H9 (cell line): ENCODE data around the gene RASA3. TPM values are rescaled to one million over a fixed set of nuclear protein-coding genes. Genes with fewer than 3 reads are reported as not detected.

Experiments
- DNase-seq: peaks from one replicate; pipeline ENCODE4 v3.0.0-alpha.2; 2017
- H2AFZ ChIP-seq: one replicate; pipeline ENCODE4 v1.6.1; 2013; ENCODE audit warnings: mild to moderate bottlenecking, low read length, control low read depth, moderate library complexity
- H2AK5ac ChIP-seq: 2 replicates; pipeline ENCODE4 v1.6.1; 2013; ENCODE audit warnings: low read length, control low read depth, mixed read lengths; ENCODE audit not compliant: insufficient read length
- H2BK120ac ChIP-seq: one replicate; pipeline ENCODE4 v1.6.1; 2013; ENCODE audit warnings: low read depth, mild to moderate bottlenecking, low read length, control low read depth, inconsistent platforms; ENCODE audit not compliant: poor library complexity, severe bottlenecking
- H2BK12ac ChIP-seq: 2 replicates; pipeline ENCODE4 v1.6.1; 2013; ENCODE audit warnings: low read length, control low read depth, mixed read lengths, low read depth; ENCODE audit not compliant: insufficient read length
- H2BK15ac ChIP-seq: 2 replicates; pipeline ENCODE4 v1.6.1; 2013; ENCODE audit warnings: low read depth, low read length, control low read depth
- H2BK20ac ChIP-seq: one replicate; pipeline ENCODE4 v1.6.1; 2013; ENCODE audit warnings: low read depth, mild to moderate bottlenecking, low read length, control low read depth, inconsistent platforms; ENCODE audit not compliant: poor library complexity, severe bottlenecking
- H2BK5ac ChIP-seq: 2 replicates; pipeline ENCODE4 v1.6.1; 2013; ENCODE audit warnings: low read length, control low read depth, mixed read lengths; ENCODE audit not compliant: insufficient read length
- H3K14ac ChIP-seq: 2 replicates; pipeline ENCODE4 v1.6.1; 2013; ENCODE audit warnings: low read length, control low read depth; ENCODE audit not compliant: insufficient read depth
- H3K18ac ChIP-seq: 2 replicates; pipeline ENCODE4 v1.6.1; 2013; ENCODE audit warnings: low read depth, mild to moderate bottlenecking, mixed read lengths, low read length, control low read depth; ENCODE audit not compliant: insufficient read length
- H3K23ac ChIP-seq: 2 replicates; pipeline ENCODE4 v1.6.1; 2013; ENCODE audit warnings: low read length, control low read depth, mixed read lengths, low read depth; ENCODE audit not compliant: insufficient read length
- H3K23me2 ChIP-seq: 2 replicates; pipeline ENCODE4 v1.6.1; 2013; ENCODE audit warnings: low read depth, mild to moderate bottlenecking, mixed read lengths, low read length, control low read depth; ENCODE audit not compliant: insufficient read length, poor library complexity, severe bottlenecking
- H3K27ac ChIP-seq: 2 replicates; pipeline ENCODE4 v1.5.1; 2013; ENCODE audit warnings: low read length, control low read depth, mixed read lengths, low read depth; ENCODE audit not compliant: insufficient read length
- H3K27me3 ChIP-seq: 2 replicates; pipeline ENCODE4 v1.6.1; 2013; ENCODE audit warnings: low read length, control low read depth, inconsistent platforms; ENCODE audit not compliant: insufficient read depth
- H3K4ac ChIP-seq: 2 replicates; pipeline ENCODE4 v1.6.1; 2013; ENCODE audit warnings: low read depth, mild to moderate bottlenecking, control low read depth, inconsistent platforms, low read length, moderate library complexity
- H3K4me1 ChIP-seq: 2 replicates; pipeline ENCODE4 v1.6.1; 2013; ENCODE audit warnings: low read length, control low read depth, inconsistent platforms; ENCODE audit not compliant: insufficient read depth
- H3K4me2 ChIP-seq: 2 replicates; pipeline ENCODE4 v1.6.1; 2013; ENCODE audit warnings: low read length, control low read depth, mixed read lengths; ENCODE audit not compliant: insufficient read length, insufficient read depth
- H3K56ac ChIP-seq: 2 replicates; pipeline ENCODE4 v1.6.1; 2013; ENCODE audit warnings: low read depth, mild to moderate bottlenecking, mixed read lengths, low read length, control low read depth; ENCODE audit not compliant: insufficient read length
- H3K79me1 ChIP-seq: 2 replicates; pipeline ENCODE4 v1.6.1; 2013; ENCODE audit warnings: low read depth, mild to moderate bottlenecking, moderate library complexity, low read length, control low read depth, inconsistent platforms; ENCODE audit not compliant: insufficient read depth, poor library complexity, severe bottlenecking
- H3K79me2 ChIP-seq: 2 replicates; pipeline ENCODE4 v1.6.1; 2013; ENCODE audit warnings: low read length, control low read depth, inconsistent platforms; ENCODE audit not compliant: insufficient read depth
- H3K9ac ChIP-seq: 2 replicates; pipeline ENCODE4 v1.6.1; 2013; ENCODE audit warnings: low read length, control low read depth, mixed read lengths; ENCODE audit not compliant: insufficient read length; ENCODE audit errors: extremely low read depth
- H3K9me3 ChIP-seq: one replicate; pipeline ENCODE4 v1.6.1; 2013; ENCODE audit warnings: low read depth, low read length, inconsistent platforms; ENCODE audit not compliant: control insufficient read depth
- H3T11ph ChIP-seq: one replicate; pipeline ENCODE4 v1.6.1; 2013; ENCODE audit warnings: mild to moderate bottlenecking, low read length, control low read depth, inconsistent platforms
- H4K20me1 ChIP-seq: one replicate; pipeline ENCODE4 v1.6.1; 2013; ENCODE audit not compliant: control insufficient read depth, insufficient read length, insufficient read depth
- H4K5ac ChIP-seq: 2 replicates; pipeline ENCODE4 v1.6.1; 2013; ENCODE audit warnings: low read depth, mild to moderate bottlenecking, mixed read lengths, low read length, control low read depth; ENCODE audit not compliant: insufficient read length
- H4K8ac ChIP-seq: replicated peaks from 2 replicates; pipeline ENCODE4 v1.6.1; 2013; ENCODE audit warnings: low read length, control low read depth, mixed read lengths, low read depth; ENCODE audit not compliant: insufficient read length
- H4K91ac ChIP-seq: 2 replicates; pipeline ENCODE4 v1.6.1; 2013; ENCODE audit warnings: low read depth, mild to moderate bottlenecking, moderate library complexity, mixed read lengths, low read length, control low read depth; ENCODE audit not compliant: insufficient read length
- H3K27ac Mint-ChIP-seq, 3 experiments: 2 replicates in 2 of 3; 3 replicates in 1 of 3; pipeline ENCODE4 v1.8.0; 2020 to 2021; ENCODE audit warnings: mixed read lengths in 3 of 3, mild to moderate bottlenecking in 1 of 3, moderate library complexity in 1 of 3
- H3K27me3 Mint-ChIP-seq: 2 replicates; pipeline ENCODE4 v1.8.0; 2021; ENCODE audit warnings: low read depth, mild to moderate bottlenecking, moderate library complexity, mixed read lengths
- H3K36me3 Mint-ChIP-seq, 3 experiments: 2 replicates in 2 of 3; 3 replicates in 1 of 3; pipeline ENCODE4 v1.8.0; 2020 to 2021; ENCODE audit warnings: low read depth in 3 of 3, mixed read lengths in 3 of 3; ENCODE audit not compliant: insufficient read depth in 1 of 3
- H3K4me1 Mint-ChIP-seq, 2 experiments: 2 replicates each; pipeline ENCODE4 v1.8.0; 2020; ENCODE audit warnings: mixed read lengths in 2 of 2
- H3K4me3 Mint-ChIP-seq, 2 experiments: 2 replicates in 1 of 2; 3 replicates in 1 of 2; pipeline ENCODE4 v1.8.0; 2020 to 2021; ENCODE audit warnings: mild to moderate bottlenecking in 2 of 2, mixed read lengths in 2 of 2, moderate library complexity in 1 of 2
- H3K9me3 Mint-ChIP-seq, 2 experiments: 2 replicates in 1 of 2; 3 replicates in 1 of 2; pipeline ENCODE4 v1.8.0; 2020; ENCODE audit warnings: mild to moderate bottlenecking in 2 of 2, mixed read lengths in 2 of 2, moderate library complexity in 1 of 2
- CTCF ChIP-seq: fragments of 200-600 bp; sonication (generic); conservative IDR thresholded peaks from 3 replicates; pipeline ENCODE4 v1.8.0; 2021; ENCODE audit warnings: antibody characterized with exemption, mild to moderate bottlenecking
- WGBS: extraction: QIAGEN DNeasy Blood & Tissue Kit; methylation state at CpG from one replicate; pipeline ENCODE4 v1.1.7; 2013; ENCODE audit warnings: missing lambda C conversion rate, low lambda C conversion rate, mixed read lengths; ENCODE audit not compliant: insufficient read length; ENCODE audit errors: extremely low coverage; 5-methylcytosine and 5-hydroxymethylcytosine counted together
- total RNA-seq: library from RNA; stranded (reverse); gene quantifications from 2 replicates; pipeline ENCODE4 v1.2.1, GENCODE V29; 2021

The RASA3 gene
- total RNA-seq, 1 experiment from 2014 or later, result 12.3 TPM

GRCh38 chr13:114029866-114030625 lies 102.4 kb downstream of the RASA3 start:
- no peak overlapping the region for H2BK5ac ChIP-seq
- no CpG with 5 or more reads among the region's 23 CpGs for WGBS

More at GRCh38 chr13:114029866-114030625, 102.4 kb downstream of the RASA3 start:
- no peak overlapping the region for H3K23ac ChIP-seq
- H4K91ac ChIP-seq, result no peak overlapping the region
- peaks cover 2 to 15% (median 9%) of the 10 kb centered on the region in 3 experiments; a peak in 6 of 7 replicates for H3K36me3 Mint-ChIP-seq
- 0 out of 3 replicates have a peak, but pooled peaks have one; percentile 14 for TF ChIP-seq CTCF
- no peak overlapping the region for H4K8ac ChIP-seq
- no peak overlapping the region for H3T11ph ChIP-seq
- no peak overlapping the region for H3K27ac Mint-ChIP-seq
- H3K56ac ChIP-seq, result no peak overlapping the region
- no peak overlapping the region for H2BK120ac ChIP-seq
- no peaks in the 10 kb centered on the region for H3K27me3 Mint-ChIP-seq
- no peak overlapping the region for H3K4me2 ChIP-seq
- no peak for DNase-seq
- H2BK15ac ChIP-seq, result no peak overlapping the region
- no peaks in the 10 kb centered on the region; the same call in 1 of the 2 replicates for H3K4me1 ChIP-seq
- no peaks in the 10 kb centered on the region for H4K20me1 ChIP-seq
- no peaks in the 10 kb centered on the region for H3K79me2 ChIP-seq
- no peaks in the 10 kb centered on the region for H3K23me2 ChIP-seq
- H3K9me3 Mint-ChIP-seq, result peaks cover 0 to 6% of the 10 kb centered on the region in 2 experiments; a peak in 1 of 5 replicates
- H3K27me3 ChIP-seq, result no peaks in the 10 kb centered on the region
- H3K27ac ChIP-seq, result no peak overlapping the region
- H2BK20ac ChIP-seq, result no peak overlapping the region
- H2AK5ac ChIP-seq, result no peak overlapping the region
- no peak overlapping the region for H3K4ac ChIP-seq
- no peaks in the 10 kb centered on the region for H3K9me3 ChIP-seq
- no peaks in the 10 kb centered on the region for H3K79me1 ChIP-seq
- H4K5ac ChIP-seq, result no peak overlapping the region
- no peak overlapping the region; a peak in 1 of 5 replicates for H3K4me3 Mint-ChIP-seq
- H3K18ac ChIP-seq, result no peak overlapping the region
- H3K4me1 Mint-ChIP-seq, result peaks cover 5 to 23% of the 10 kb centered on the region in 2 experiments
- no peak overlapping the region for H3K14ac ChIP-seq
- no peak overlapping the region for H2AFZ ChIP-seq
- H3K9ac ChIP-seq, result no peak overlapping the region
- no peak overlapping the region for H2BK12ac ChIP-seq
